MG63 (cell line): Measurements from ENCODE around the gene ACACB. TPM values are rescaled to one million over a fixed set of nuclear protein-coding genes. Genes with fewer than 3 reads are reported as not detected.
A peak's percentile ranks its signal among the peaks of the same experiment; 100 is the strongest.

Experiments used
- DNase-seq: peaks from one replicate; pipeline ENCODE4 v3.0.0-alpha.2; 2020
- H3K27me3 ChIP-seq: fragments of 250-450 bp; sonication (Bioruptor Pico); 2 replicates; pipeline ENCODE4 v1.5.1; 2020; ENCODE audit warnings: mild to moderate bottlenecking, moderate library complexity
- H3K36me3 ChIP-seq: fragments of 250-450 bp; sonication (Bioruptor Pico); 2 replicates; pipeline ENCODE4 v1.5.1; 2020; ENCODE audit warnings: mild to moderate bottlenecking, moderate library complexity
- H3K4me3 ChIP-seq: fragments of 250-450 bp; sonication (Bioruptor Pico); 2 replicates; pipeline ENCODE4 v1.5.1; 2020; ENCODE audit warnings: mild to moderate bottlenecking, moderate library complexity
- H3K9me3 ChIP-seq: fragments of 250-450 bp; sonication (Bioruptor Pico); 2 replicates; pipeline ENCODE4 v1.5.1; 2020; ENCODE audit warnings: mild to moderate bottlenecking, moderate library complexity
- total RNA-seq: library from RNA; depleted of rRNA; stranded (reverse); fragments of >200 nt; shearing (Covaris generic); gene quantifications from 2 replicates; pipeline ENCODE4 v1.2.3, GENCODE V29; 2014; ENCODE audit warnings: low replicate concordance

The ACACB gene
- total RNA-seq, 1 experiment from 2014 or later = 2.9 TPM

DNA sequence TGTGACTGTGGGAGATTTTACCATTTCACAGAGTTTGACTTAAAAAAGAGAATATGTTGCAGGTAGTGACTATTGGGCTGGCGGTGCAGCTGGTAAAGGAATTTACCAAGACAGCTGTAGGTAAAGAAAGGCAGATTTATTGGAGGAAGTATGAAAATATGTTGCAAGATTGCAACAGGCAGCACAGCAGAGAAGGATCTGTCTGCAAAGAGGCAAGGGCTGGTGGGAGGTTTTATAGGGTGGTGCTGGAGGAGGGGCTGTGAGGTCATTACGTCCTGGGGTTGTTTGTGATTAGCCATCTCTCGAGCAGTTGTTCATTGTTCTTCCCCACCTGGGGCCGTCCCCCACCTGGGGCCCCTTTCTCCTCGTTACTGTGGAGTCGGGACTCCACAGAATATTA, 62.1 kb downstream of the ACACB start:
- Histone ChIP-seq H3K4me3 (no peak overlapping the region), H3K9me3 (no peaks in the 10 kb centered on the region), H3K27me3 (no peaks in the 10 kb centered on the region), H3K36me3 (no peaks in the 10 kb centered on the region)
- DNase-seq = no peak

DNA sequence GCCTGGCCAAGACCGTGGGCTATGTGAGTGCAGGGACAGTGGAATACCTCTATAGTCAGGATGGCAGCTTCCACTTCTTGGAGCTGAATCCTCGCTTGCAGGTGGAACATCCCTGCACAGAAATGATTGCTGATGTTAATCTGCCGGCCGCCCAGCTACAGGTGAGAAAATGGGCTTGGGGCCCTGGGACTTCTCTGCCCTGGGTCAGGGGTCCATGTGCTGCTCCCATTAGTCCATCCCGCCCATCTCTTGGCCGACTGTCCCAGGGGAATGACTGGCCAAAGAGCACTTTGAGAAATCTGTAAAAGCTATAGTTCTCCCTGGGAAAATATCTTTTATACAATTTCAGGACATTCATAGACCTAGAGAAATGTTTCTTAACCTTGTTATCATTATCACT, 63.5 kb downstream of the ACACB start:
- no peak overlapping the region for H3K4me3 ChIP-seq
- H3K9me3 ChIP-seq = no peaks in the 10 kb centered on the region
- no peak for DNase-seq
- H3K27me3 ChIP-seq = no peaks in the 10 kb centered on the region
- H3K36me3 ChIP-seq = no peaks in the 10 kb centered on the region

DNA sequence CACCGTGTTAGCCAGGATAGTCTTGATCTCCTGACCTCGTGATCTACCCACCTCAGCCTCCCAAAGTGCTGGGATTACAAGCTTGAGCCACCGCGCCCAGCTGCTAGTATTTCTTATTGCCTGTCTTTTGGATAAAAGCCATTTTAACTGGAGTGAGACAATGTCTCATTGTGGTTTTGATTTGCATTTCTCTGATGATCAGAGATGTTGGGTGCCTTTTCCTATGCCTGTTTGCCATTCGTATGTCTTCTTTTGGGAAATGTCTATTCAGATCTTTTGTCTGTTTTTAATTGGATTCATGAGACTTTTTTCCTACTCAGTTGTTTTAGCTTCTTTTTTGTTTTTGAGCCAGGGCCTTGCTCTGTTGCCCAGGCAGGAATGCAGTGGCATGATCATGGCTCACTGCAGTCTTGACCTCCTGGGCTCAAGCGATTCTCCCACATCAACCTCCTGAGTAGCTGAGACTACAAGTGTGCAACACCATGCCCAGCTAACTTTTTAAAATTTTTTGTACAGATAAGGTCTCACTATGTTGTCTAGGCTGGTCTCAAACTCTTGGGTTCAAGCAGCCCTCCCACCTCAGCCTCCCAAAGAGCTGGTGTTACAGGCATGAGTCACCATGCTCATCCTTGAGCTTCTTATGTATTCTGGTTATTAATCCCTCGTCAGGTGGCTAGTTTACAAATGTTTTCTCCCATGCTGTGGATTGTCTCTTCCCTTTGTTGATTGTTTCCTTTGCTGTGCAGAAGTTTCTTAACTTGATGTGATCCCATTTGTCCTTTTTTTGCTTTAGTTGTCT, 65.9 kb downstream of the ACACB start:
- no peak overlapping the region for H3K4me3 ChIP-seq
- H3K9me3 ChIP-seq = no peaks in the 10 kb centered on the region
- no peaks in the 10 kb centered on the region for H3K36me3 ChIP-seq
- no peaks in the 10 kb centered on the region for H3K27me3 ChIP-seq
- DNase-seq = no peak

DNA sequence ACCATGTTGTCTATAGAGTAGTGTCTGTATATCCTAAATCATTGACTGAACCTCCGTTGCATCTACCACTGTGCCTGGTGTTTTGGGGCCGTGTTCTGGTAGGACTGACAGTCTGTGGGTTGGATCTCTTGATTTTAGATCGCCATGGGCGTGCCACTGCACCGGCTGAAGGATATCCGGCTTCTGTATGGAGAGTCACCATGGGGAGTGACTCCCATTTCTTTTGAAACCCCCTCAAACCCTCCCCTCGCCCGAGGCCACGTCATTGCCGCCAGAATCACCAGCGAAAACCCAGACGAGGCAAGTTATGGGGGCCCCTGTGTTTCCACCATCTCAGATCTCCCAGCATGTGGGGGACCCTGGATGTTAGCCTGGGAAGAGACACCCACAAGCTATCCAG, 69.1 kb downstream of the ACACB start:
- Histone ChIP-seq H3K36me3 (no peaks in the 10 kb centered on the region), H3K4me3 (no peak overlapping the region), H3K9me3 (no peaks in the 10 kb centered on the region), H3K27me3 (no peaks in the 10 kb centered on the region)
- DNase-seq = no peak

DNA sequence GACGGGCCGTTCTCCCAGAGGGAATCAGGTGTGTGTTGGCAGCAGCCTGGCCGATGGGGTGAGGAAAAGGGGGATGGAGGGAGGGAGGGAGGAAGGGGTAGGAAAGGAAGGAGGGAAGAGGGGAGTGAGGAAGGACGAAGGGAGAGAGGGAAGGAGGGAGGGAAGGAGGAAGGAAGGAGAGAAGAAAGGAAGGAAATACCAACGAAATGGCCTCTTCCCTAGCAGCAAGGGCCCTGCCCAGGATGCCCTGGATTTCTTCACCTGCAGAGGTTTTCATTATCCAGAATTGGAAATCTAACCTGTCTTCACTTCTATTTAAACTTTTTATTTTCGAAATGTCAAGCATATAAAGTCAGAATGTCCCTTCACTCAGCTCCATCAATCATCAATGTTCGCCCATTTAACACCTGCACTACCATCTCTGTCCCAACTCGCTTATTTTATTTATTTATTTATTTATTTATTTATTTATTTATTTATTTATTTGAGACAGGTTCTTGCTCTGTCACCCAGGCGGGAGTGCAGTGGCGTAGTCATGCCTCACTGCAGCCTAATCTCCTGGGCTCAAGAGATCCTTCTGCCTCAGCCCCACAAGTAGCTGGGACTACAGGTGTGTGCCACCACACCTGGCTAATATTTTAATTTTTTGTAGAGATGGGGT, 70.7 kb downstream of the ACACB start:
- Histone ChIP-seq H3K9me3 (no peaks in the 10 kb centered on the region), H3K27me3 (no peaks in the 10 kb centered on the region), H3K36me3 (no peaks in the 10 kb centered on the region), H3K4me3 (no peak overlapping the region)
- no peak for DNase-seq

DNA sequence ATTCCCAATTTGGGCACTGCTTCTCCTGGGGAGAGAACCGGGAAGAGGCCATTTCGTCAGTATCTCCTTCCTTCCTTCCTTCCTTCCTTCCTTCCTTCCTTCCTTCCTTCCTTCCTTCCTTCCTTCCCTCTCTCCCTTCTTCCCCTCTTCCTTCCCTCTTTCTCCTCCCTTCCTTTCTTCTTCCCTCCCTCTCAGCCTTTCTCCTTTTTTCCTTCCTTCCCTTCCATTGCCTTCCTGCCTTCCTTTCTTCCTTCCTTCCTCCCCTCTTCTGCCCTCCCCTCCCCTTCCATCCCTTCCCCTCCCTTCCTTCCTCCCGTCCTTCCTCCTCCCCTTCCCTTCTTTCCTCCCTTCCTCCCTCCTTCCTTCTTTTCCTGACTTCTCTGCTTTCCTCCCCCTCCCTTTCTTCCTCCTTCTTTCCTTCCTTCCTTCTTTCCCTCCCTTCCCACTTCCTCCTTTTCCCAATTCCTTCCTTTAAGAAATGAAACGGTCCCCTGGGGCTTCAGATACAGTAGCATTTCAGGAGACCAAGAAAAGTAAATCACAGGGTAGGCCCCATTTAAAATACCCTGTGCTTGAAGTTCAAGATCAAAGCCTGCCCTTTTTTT, 71.8 kb downstream of the ACACB start:
- Histone ChIP-seq H3K27me3 (no peaks in the 10 kb centered on the region), H3K4me3 (no peak overlapping the region), H3K36me3 (no peaks in the 10 kb centered on the region), H3K9me3 (no peaks in the 10 kb centered on the region)
- no peak for DNase-seq

DNA sequence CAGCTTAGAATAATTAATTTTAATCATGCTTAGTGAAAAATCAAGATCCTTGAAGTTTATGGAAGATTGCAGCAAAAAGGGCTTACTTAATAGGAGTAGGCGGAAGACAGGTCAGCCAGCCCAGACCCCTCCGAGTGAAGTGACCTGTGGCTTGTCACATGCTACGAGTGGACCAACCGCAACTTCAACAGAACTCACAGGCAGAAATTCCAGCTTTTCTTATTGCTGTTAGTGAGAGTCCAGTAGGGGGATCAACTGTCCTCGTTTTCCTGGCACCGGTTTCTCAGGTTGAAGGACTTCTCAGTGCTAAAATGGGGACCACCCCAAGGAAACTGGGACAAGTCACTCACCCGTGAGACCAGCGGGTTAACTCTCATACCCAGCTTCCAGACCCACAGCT, 72.9 kb downstream of the ACACB start:
- H3K9me3 ChIP-seq = no peaks in the 10 kb centered on the region
- no peaks in the 10 kb centered on the region for H3K36me3 ChIP-seq
- H3K4me3 ChIP-seq = no peak overlapping the region
- H3K27me3 ChIP-seq = no peaks in the 10 kb centered on the region
- DNase-seq = no peak

DNA sequence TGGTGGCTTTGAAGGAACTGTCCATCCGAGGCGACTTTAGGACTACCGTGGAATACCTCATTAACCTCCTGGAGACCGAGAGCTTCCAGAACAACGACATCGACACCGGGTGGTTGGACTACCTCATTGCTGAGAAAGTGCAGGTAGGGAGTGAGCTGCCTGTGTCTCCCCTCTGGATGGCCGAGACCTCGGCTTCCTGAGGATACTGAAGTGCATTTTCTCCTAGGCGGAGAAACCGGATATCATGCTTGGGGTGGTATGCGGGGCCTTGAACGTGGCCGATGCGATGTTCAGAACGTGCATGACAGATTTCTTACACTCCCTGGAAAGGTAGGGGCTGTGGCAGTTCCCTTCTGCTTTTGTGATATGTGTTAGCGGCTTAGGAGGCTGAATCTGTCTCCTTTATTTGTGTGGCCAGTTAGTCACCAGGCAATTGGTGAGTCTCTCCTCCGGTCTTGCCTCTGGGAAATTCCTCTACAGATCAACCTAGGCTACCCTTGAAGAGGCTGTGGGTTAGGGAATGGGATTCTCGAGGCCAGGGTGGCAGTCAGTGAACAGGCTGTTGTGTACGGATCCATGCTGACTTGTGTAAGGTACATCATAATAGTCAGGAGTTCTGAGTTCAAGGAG, 75.3 kb downstream of the ACACB start:
- DNase-seq = no peak
- Histone ChIP-seq H3K36me3 (no peaks in the 10 kb centered on the region), H3K27me3 (no peaks in the 10 kb centered on the region), H3K9me3 (no peaks in the 10 kb centered on the region), H3K4me3 (no peak overlapping the region)

DNA sequence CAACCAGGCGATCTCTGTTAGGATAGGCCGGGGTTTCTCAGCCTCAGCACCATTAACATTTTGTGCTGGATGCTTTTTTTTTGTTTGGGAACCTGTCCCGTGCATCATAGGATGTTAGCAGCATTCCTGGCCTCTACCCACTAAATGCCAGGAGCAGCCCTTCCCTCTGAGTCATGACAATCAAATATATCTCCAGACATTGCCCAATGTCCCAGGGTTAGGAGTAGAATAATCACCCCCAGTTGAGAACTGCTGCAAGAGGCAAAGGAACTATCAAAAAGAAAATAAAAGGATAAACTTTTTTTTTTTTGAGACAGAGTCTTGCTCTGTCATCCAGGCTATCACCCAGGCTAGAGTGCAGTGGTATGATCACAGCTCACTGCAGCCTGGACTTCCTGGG, 76.0 kb downstream of the ACACB start:
- no peak overlapping the region for H3K4me3 ChIP-seq
- H3K36me3 ChIP-seq = no peaks in the 10 kb centered on the region
- no peaks in the 10 kb centered on the region for H3K9me3 ChIP-seq
- H3K27me3 ChIP-seq = no peaks in the 10 kb centered on the region
- peak; percentile 60 for DNase-seq

DNA sequence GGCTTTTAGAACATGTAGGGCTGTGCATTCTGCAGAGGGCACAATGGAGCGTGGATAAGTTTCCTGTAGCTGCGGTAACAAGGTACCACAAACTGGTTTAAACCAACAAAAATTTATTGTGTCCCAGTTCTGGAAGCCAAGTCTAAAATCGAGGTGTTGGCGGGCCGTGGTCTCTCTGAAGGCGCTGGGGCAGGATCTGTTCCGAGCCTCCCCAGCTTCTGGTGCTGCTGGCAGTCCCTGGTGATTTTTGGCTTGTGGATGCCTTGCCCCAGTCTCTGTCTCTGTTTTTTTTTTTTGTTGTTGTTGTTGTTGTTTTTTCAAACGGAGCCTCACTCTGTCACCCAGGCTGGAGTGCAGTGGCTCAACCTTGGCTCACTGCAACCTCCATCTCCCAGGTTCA, 77.5 kb downstream of the ACACB start:
- Histone ChIP-seq H3K27me3 (no peaks in the 10 kb centered on the region), H3K36me3 (no peaks in the 10 kb centered on the region)
- no peak for DNase-seq

DNA sequence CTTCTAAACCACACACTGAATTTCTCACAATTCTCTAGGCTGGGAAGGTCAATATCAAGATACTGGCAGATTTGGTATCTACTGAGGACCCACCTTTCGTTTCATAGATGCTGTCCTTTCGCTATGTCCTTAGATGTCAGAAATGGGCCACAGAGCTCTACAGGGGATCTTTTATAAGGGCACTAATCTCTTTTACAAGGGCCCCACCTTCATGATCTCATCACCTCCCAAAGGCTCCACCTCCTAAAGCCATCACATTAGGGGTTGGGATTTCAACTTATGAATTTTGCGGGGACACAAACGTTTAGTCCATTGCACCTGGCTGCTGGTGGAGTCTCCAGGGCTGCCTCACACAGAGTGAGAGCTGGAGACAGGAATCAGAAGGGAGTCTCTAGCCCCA, 79.9 kb downstream of the ACACB start:
- no peaks in the 10 kb centered on the region for H3K36me3 ChIP-seq
- no peak for DNase-seq

More for the DNA sequence above, 77.5 kb downstream of the ACACB start:
- Histone ChIP-seq H3K4me3 (no peak overlapping the region), H3K9me3 (no peaks in the 10 kb centered on the region)

DNA sequence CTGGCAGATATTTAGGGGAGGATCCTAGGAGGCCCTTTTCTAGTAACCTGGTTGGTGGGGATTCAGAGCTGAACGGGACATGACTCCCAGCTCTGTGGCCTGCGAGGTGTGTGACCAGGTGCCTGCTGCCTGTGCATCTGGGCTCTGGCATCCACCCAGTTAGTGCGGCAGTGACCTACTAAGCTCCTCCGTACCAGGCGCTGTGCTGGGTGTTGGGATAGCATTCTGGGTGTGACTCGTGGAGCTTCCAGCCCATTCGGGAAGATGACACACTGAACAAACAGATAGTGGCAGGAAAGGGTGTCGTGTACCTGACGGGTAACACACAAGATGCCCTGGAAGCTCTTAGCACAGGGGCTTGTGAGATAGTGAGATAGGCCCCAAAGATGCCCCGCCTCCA, 80.9 kb downstream of the ACACB start:
- DNase-seq = no peak
- Histone ChIP-seq H3K4me3 (no peak overlapping the region), H3K36me3 (no peaks in the 10 kb centered on the region), H3K27me3 (no peaks in the 10 kb centered on the region), H3K9me3 (no peaks in the 10 kb centered on the region)

More for the DNA sequence above, 79.9 kb downstream of the ACACB start:
- no peak overlapping the region for H3K4me3 ChIP-seq
- no peaks in the 10 kb centered on the region for H3K27me3 ChIP-seq
- no peaks in the 10 kb centered on the region for H3K9me3 ChIP-seq

DNA sequence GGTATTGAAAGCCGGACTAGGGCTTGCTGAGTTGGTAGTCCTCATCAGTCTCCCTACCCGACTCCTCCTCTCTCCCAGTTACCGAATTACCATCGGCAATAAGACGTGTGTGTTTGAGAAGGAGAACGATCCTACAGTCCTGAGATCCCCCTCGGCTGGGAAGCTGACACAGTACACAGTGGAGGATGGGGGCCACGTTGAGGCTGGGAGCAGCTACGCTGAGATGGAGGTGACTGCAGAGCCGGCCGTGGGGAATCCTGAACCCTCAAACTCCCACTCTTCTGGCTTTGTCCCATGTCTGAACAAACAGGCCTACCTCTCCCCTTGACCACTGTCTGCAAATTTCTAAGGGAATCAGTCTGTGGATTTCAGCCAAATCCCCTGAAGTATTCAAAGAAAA, 82.9 kb downstream of the ACACB start:
- no peaks in the 10 kb centered on the region for H3K36me3 ChIP-seq
- no peak overlapping the region for H3K4me3 ChIP-seq
- no peaks in the 10 kb centered on the region for H3K27me3 ChIP-seq
- DNase-seq = no peak
- H3K9me3 ChIP-seq = no peaks in the 10 kb centered on the region

DNA sequence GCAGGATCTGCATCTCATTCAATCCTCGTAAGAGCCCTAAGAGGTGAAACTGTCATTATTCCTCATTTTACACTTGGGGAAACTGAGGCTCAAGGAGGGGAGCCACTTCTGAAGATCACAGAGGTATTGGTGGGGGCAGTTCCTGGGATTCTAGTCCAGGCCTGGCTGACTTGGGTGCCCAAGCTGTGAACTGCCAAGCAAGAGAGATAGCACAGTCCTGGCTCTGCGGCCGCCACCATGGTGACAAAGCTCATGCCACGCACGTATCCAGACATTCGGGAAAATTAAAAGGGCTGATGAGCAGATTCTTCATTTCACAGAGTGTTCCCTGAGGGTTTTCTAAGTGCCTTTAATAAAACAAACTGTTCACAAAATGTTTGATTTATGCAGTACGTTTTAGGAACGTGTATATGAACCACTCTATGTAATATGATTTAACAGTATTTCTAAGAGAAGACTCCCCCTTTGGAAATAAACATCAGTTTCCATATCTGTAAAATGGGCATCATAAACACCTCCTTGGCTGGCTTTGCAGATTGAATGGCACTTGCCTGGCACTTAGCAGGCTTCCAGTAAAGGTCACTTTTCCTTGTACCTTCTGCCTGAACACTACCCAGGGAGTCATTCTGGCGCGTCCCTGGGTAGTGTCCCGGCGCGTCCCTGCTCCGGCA, 84.6 kb downstream of the ACACB start:
- H3K9me3 ChIP-seq = no peaks in the 10 kb centered on the region
- no peaks in the 10 kb centered on the region for H3K36me3 ChIP-seq
- no peak for DNase-seq
- H3K4me3 ChIP-seq = no peak overlapping the region
- H3K27me3 ChIP-seq = no peaks in the 10 kb centered on the region

DNA sequence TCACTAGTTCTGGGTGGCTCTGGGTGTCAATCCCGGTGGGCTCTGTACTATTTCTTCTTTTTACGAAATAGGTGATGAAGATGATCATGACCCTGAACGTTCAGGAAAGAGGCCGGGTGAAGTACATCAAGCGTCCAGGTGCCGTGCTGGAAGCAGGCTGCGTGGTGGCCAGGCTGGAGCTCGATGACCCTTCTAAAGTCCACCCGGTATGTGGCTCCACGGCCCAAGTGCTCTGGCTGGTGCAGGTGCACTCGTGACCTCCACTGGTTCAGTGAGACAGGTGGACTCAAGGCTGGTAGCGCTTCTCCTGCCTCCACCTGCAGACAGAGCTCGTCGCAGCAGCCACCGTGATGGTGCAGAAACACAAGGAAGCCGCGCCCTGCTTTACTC, 85.1 kb downstream of the ACACB start:
- Histone ChIP-seq H3K9me3 (no peaks in the 10 kb centered on the region), H3K36me3 (no peaks in the 10 kb centered on the region), H3K4me3 (no peak overlapping the region), H3K27me3 (no peaks in the 10 kb centered on the region)
- no peak for DNase-seq

DNA sequence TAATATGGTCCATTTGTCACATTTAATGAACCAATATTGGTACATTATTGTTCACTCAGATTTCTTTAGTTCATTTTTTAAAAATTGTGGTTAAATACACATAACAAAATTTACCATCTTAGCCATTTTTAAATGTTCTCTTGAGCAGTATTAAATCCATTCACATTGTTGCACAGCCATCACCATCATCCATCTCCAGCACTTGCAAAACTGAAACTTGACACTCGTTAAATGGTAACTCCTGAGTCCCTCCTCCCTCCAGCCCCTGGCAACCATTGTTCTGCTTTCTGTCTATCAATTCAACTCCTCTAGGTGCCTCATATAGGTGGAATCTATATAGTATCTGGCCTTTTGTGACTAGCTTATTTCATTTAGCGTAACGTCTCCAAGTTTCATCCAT, 86.4 kb downstream of the ACACB start:
- Histone ChIP-seq H3K4me3 (no peak overlapping the region), H3K27me3 (no peaks in the 10 kb centered on the region), H3K36me3 (no peaks in the 10 kb centered on the region), H3K9me3 (no peaks in the 10 kb centered on the region)
- no peak for DNase-seq

DNA sequence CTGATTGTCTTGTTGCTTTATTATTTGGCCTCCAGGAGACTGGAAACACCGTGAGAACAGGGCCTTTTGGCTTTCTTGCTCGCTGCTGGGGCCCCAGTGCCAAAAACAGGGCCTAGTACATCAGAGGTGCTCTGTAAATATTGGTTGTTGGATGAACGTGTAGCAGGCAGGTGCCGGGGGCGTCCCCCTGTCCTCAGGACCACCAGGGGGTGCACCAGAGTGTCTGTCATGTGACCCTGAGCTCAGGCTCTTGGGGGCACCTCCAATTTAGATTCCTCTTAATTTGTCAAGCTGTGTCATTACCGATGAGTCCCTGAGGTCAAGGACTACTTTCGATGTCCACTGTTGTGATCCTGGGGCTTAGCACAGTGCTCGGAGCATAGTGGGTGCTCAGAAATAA, 87.1 kb downstream of the ACACB start:
- Histone ChIP-seq H3K36me3 (no peaks in the 10 kb centered on the region), H3K9me3 (no peaks in the 10 kb centered on the region), H3K27me3 (no peaks in the 10 kb centered on the region), H3K4me3 (no peak overlapping the region)
- DNase-seq = no peak
